H9 (cell line): ENCODE results near the gene EHBP1L1. TPM values are rescaled to one million over a fixed set of nuclear protein-coding genes. Genes with fewer than 3 reads are reported as not detected.

ENCODE experiments used
- DNase-seq: peaks from one replicate; pipeline ENCODE4 v3.0.0-alpha.2; 2017
- H2AFZ ChIP-seq: one replicate; pipeline ENCODE4 v1.6.1; 2013; ENCODE audit warnings: mild to moderate bottlenecking, low read length, control low read depth, moderate library complexity
- H2AK5ac ChIP-seq: 2 replicates; pipeline ENCODE4 v1.6.1; 2013; ENCODE audit warnings: low read length, control low read depth, mixed read lengths; ENCODE audit not compliant: insufficient read length
- H2BK120ac ChIP-seq: one replicate; pipeline ENCODE4 v1.6.1; 2013; ENCODE audit warnings: low read depth, mild to moderate bottlenecking, low read length, control low read depth, inconsistent platforms; ENCODE audit not compliant: poor library complexity, severe bottlenecking
- H2BK12ac ChIP-seq: 2 replicates; pipeline ENCODE4 v1.6.1; 2013; ENCODE audit warnings: low read length, control low read depth, mixed read lengths, low read depth; ENCODE audit not compliant: insufficient read length
- H2BK15ac ChIP-seq: 2 replicates; pipeline ENCODE4 v1.6.1; 2013; ENCODE audit warnings: low read depth, low read length, control low read depth
- H2BK20ac ChIP-seq: one replicate; pipeline ENCODE4 v1.6.1; 2013; ENCODE audit warnings: low read depth, mild to moderate bottlenecking, low read length, control low read depth, inconsistent platforms; ENCODE audit not compliant: poor library complexity, severe bottlenecking
- H2BK5ac ChIP-seq: 2 replicates; pipeline ENCODE4 v1.6.1; 2013; ENCODE audit warnings: low read length, control low read depth, mixed read lengths; ENCODE audit not compliant: insufficient read length
- H3K14ac ChIP-seq: 2 replicates; pipeline ENCODE4 v1.6.1; 2013; ENCODE audit warnings: low read length, control low read depth; ENCODE audit not compliant: insufficient read depth
- H3K18ac ChIP-seq: 2 replicates; pipeline ENCODE4 v1.6.1; 2013; ENCODE audit warnings: low read depth, mild to moderate bottlenecking, mixed read lengths, low read length, control low read depth; ENCODE audit not compliant: insufficient read length
- H3K23ac ChIP-seq: 2 replicates; pipeline ENCODE4 v1.6.1; 2013; ENCODE audit warnings: low read length, control low read depth, mixed read lengths, low read depth; ENCODE audit not compliant: insufficient read length
- H3K23me2 ChIP-seq: 2 replicates; pipeline ENCODE4 v1.6.1; 2013; ENCODE audit warnings: low read depth, mild to moderate bottlenecking, mixed read lengths, low read length, control low read depth; ENCODE audit not compliant: insufficient read length, poor library complexity, severe bottlenecking
- H3K27ac ChIP-seq: 2 replicates; pipeline ENCODE4 v1.5.1; 2013; ENCODE audit warnings: low read length, control low read depth, mixed read lengths, low read depth; ENCODE audit not compliant: insufficient read length
- H3K27me3 ChIP-seq: 2 replicates; pipeline ENCODE4 v1.6.1; 2013; ENCODE audit warnings: low read length, control low read depth, inconsistent platforms; ENCODE audit not compliant: insufficient read depth
- H3K4ac ChIP-seq: 2 replicates; pipeline ENCODE4 v1.6.1; 2013; ENCODE audit warnings: low read depth, mild to moderate bottlenecking, control low read depth, inconsistent platforms, low read length, moderate library complexity
- H3K4me1 ChIP-seq: 2 replicates; pipeline ENCODE4 v1.6.1; 2013; ENCODE audit warnings: low read length, control low read depth, inconsistent platforms; ENCODE audit not compliant: insufficient read depth
- H3K4me2 ChIP-seq: 2 replicates; pipeline ENCODE4 v1.6.1; 2013; ENCODE audit warnings: low read length, control low read depth, mixed read lengths; ENCODE audit not compliant: insufficient read length, insufficient read depth
- H3K56ac ChIP-seq: 2 replicates; pipeline ENCODE4 v1.6.1; 2013; ENCODE audit warnings: low read depth, mild to moderate bottlenecking, mixed read lengths, low read length, control low read depth; ENCODE audit not compliant: insufficient read length
- H3K79me1 ChIP-seq: 2 replicates; pipeline ENCODE4 v1.6.1; 2013; ENCODE audit warnings: low read depth, mild to moderate bottlenecking, moderate library complexity, low read length, control low read depth, inconsistent platforms; ENCODE audit not compliant: insufficient read depth, poor library complexity, severe bottlenecking
- H3K79me2 ChIP-seq: 2 replicates; pipeline ENCODE4 v1.6.1; 2013; ENCODE audit warnings: low read length, control low read depth, inconsistent platforms; ENCODE audit not compliant: insufficient read depth
- H3K9ac ChIP-seq: 2 replicates; pipeline ENCODE4 v1.6.1; 2013; ENCODE audit warnings: low read length, control low read depth, mixed read lengths; ENCODE audit not compliant: insufficient read length; ENCODE audit errors: extremely low read depth
- H3K9me3 ChIP-seq: one replicate; pipeline ENCODE4 v1.6.1; 2013; ENCODE audit warnings: low read depth, low read length, inconsistent platforms; ENCODE audit not compliant: control insufficient read depth
- H3T11ph ChIP-seq: one replicate; pipeline ENCODE4 v1.6.1; 2013; ENCODE audit warnings: mild to moderate bottlenecking, low read length, control low read depth, inconsistent platforms
- H4K20me1 ChIP-seq: one replicate; pipeline ENCODE4 v1.6.1; 2013; ENCODE audit not compliant: control insufficient read depth, insufficient read length, insufficient read depth
- H4K5ac ChIP-seq: 2 replicates; pipeline ENCODE4 v1.6.1; 2013; ENCODE audit warnings: low read depth, mild to moderate bottlenecking, mixed read lengths, low read length, control low read depth; ENCODE audit not compliant: insufficient read length
- H4K8ac ChIP-seq: replicated peaks from 2 replicates; pipeline ENCODE4 v1.6.1; 2013; ENCODE audit warnings: low read length, control low read depth, mixed read lengths, low read depth; ENCODE audit not compliant: insufficient read length
- H4K91ac ChIP-seq: 2 replicates; pipeline ENCODE4 v1.6.1; 2013; ENCODE audit warnings: low read depth, mild to moderate bottlenecking, moderate library complexity, mixed read lengths, low read length, control low read depth; ENCODE audit not compliant: insufficient read length
- H3K27ac Mint-ChIP-seq, 3 experiments: 2 replicates in 2 of 3; 3 replicates in 1 of 3; pipeline ENCODE4 v1.8.0; 2020 to 2021; ENCODE audit warnings: mixed read lengths in 3 of 3, mild to moderate bottlenecking in 1 of 3, moderate library complexity in 1 of 3
- H3K27me3 Mint-ChIP-seq: 2 replicates; pipeline ENCODE4 v1.8.0; 2021; ENCODE audit warnings: low read depth, mild to moderate bottlenecking, moderate library complexity, mixed read lengths
- H3K36me3 Mint-ChIP-seq, 3 experiments: 2 replicates in 2 of 3; 3 replicates in 1 of 3; pipeline ENCODE4 v1.8.0; 2020 to 2021; ENCODE audit warnings: low read depth in 3 of 3, mixed read lengths in 3 of 3; ENCODE audit not compliant: insufficient read depth in 1 of 3
- H3K4me1 Mint-ChIP-seq, 2 experiments: 2 replicates each; pipeline ENCODE4 v1.8.0; 2020; ENCODE audit warnings: mixed read lengths in 2 of 2
- H3K4me3 Mint-ChIP-seq, 2 experiments: 2 replicates in 1 of 2; 3 replicates in 1 of 2; pipeline ENCODE4 v1.8.0; 2020 to 2021; ENCODE audit warnings: mild to moderate bottlenecking in 2 of 2, mixed read lengths in 2 of 2, moderate library complexity in 1 of 2
- H3K9me3 Mint-ChIP-seq, 2 experiments: 2 replicates in 1 of 2; 3 replicates in 1 of 2; pipeline ENCODE4 v1.8.0; 2020; ENCODE audit warnings: mild to moderate bottlenecking in 2 of 2, mixed read lengths in 2 of 2, moderate library complexity in 1 of 2
- whole genome bisulfite sequencing: extraction: QIAGEN DNeasy Blood & Tissue Kit; methylation state at CpG from one replicate; pipeline ENCODE4 v1.1.7; 2013; ENCODE audit warnings: missing lambda C conversion rate, low lambda C conversion rate, mixed read lengths; ENCODE audit not compliant: insufficient read length; ENCODE audit errors: extremely low coverage; 5-methylcytosine and 5-hydroxymethylcytosine counted together
- total RNA-seq: library from RNA; stranded (reverse); gene quantifications from 2 replicates; pipeline ENCODE4 v1.2.1, GENCODE V29; 2021
- TF ChIP-seq, protein P1 (sequence below): fragments of 200-600 bp; sonication (generic); conservative IDR thresholded peaks from 3 replicates; pipeline ENCODE4 v1.8.0; 2021; ENCODE audit warnings: antibody characterized with exemption, mild to moderate bottlenecking

The EHBP1L1 gene
- total RNA-seq, 1 experiment from 2014 or later, result 13.8 TPM

DNA sequence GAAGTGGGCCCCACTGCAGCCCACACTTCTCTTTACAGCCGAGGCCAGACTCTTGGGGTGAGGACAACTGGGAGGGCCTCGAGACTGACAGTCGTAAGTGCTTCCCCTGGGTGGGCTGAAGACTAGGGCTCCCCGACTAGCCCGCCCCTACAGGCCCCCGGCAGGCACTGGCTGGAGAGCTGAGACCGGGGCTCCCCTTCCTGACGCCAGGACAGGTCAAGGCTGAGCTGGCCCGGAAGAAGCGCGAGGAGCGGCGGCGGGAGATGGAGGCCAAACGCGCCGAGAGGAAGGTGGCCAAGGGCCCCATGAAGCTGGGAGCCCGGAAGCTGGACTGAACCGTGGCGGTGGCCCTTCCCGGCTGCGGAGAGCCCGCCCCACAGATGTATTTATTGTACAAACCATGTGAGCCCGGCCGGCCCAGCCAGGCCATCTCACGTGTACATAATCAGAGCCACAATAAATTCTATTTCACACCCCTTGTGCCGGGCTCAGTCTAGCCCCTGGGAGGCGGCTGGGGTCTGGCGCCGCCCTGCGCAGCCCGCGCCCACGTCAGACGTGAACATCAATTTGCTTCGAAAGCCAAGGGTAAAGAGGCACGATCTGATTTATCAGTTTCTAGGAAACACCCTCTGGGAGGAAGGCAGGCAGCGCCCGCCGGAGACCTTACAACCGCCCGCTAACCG, 37.5 kb upstream of the EHBP1L1 start:
- no peak overlapping the region for H4K91ac ChIP-seq
- H3K23me2 ChIP-seq, result peaks cover 13% of the 10 kb centered on the region
- H2BK120ac ChIP-seq, result no peak overlapping the region
- H4K8ac ChIP-seq, result no peak overlapping the region
- H3K4me1 ChIP-seq, result no peaks in the 10 kb centered on the region
- no peak overlapping the region for H3K4me2 ChIP-seq
- H3K9me3 Mint-ChIP-seq, result no peaks in the 10 kb centered on the region
- no peak overlapping the region for H3K23ac ChIP-seq
- H3K9ac ChIP-seq, result no peak overlapping the region
- H3K18ac ChIP-seq, result no peak overlapping the region
- H3K27me3 ChIP-seq, result no peaks in the 10 kb centered on the region
- H3K9me3 ChIP-seq, result no peaks in the 10 kb centered on the region
- no peaks in the 10 kb centered on the region for H3K79me2 ChIP-seq
- no peak overlapping the region for H3K4ac ChIP-seq
- H4K20me1 ChIP-seq, result peaks cover 2% of the 10 kb centered on the region
- H2AK5ac ChIP-seq, result no peak overlapping the region
- no peak overlapping the region for H2BK12ac ChIP-seq
- no peak overlapping the region for H3K27ac ChIP-seq
- H3K27me3 Mint-ChIP-seq, result peaks cover 30% of the 10 kb centered on the region
- H2BK15ac ChIP-seq, result no peak overlapping the region
- H2BK20ac ChIP-seq, result no peak overlapping the region
- WGBS, result no CpG with 5 or more reads among the region's 43 CpGs
- no peak overlapping the region for H3K56ac ChIP-seq
- no peak overlapping the region for H3T11ph ChIP-seq
- H3K4me3 Mint-ChIP-seq, result peak overlapping the region; percentile 27 to 44; a peak in 2 of 5 replicates
- H3K14ac ChIP-seq, result no peak overlapping the region
- H2AFZ ChIP-seq, result no peak overlapping the region
- no peak overlapping the region for H4K5ac ChIP-seq
- no peaks in the 10 kb centered on the region for H3K79me1 ChIP-seq
- TF ChIP-seq, protein P1, sequence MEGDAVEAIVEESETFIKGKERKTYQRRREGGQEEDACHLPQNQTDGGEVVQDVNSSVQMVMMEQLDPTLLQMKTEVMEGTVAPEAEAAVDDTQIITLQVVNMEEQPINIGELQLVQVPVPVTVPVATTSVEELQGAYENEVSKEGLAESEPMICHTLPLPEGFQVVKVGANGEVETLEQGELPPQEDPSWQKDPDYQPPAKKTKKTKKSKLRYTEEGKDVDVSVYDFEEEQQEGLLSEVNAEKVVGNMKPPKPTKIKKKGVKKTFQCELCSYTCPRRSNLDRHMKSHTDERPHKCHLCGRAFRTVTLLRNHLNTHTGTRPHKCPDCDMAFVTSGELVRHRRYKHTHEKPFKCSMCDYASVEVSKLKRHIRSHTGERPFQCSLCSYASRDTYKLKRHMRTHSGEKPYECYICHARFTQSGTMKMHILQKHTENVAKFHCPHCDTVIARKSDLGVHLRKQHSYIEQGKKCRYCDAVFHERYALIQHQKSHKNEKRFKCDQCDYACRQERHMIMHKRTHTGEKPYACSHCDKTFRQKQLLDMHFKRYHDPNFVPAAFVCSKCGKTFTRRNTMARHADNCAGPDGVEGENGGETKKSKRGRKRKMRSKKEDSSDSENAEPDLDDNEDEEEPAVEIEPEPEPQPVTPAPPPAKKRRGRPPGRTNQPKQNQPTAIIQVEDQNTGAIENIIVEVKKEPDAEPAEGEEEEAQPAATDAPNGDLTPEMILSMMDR, result no peak
- H3K27ac Mint-ChIP-seq, result no peak overlapping the region
- H3K36me3 Mint-ChIP-seq, result peaks cover 0 to 30% (median 23%) of the 10 kb centered on the region in 3 experiments
- H3K4me1 Mint-ChIP-seq, result peaks cover 2 to 9% of the 10 kb centered on the region in 2 experiments; a peak in 3 of 4 replicates
- no peak overlapping the region for H2BK5ac ChIP-seq
- DNase-seq, result no peak
